NB4 (cell line): Measurements from ENCODE around the gene CD7.

Experiments used
- CTCF ChIP-seq: IDR thresholded peaks from one replicate; pipeline ENCODE4 v1.5.1; 2012; ENCODE audit warnings: low read depth, low read length
- MAX ChIP-seq: IDR thresholded peaks from 2 replicates; pipeline ENCODE4 v1.6.1; 2011; ENCODE audit warnings: low read depth, low read length
- MYC ChIP-seq: IDR thresholded peaks from 2 replicates; pipeline ENCODE4 v1.6.1; 2011; ENCODE audit warnings: low read depth, low read length
- POLR2A ChIP-seq: IDR thresholded peaks from 2 replicates; pipeline ENCODE4 v1.6.1; 2011; ENCODE audit warnings: mild to moderate bottlenecking; ENCODE audit not compliant: insufficient read length; ENCODE audit errors: extremely low read depth

- TF ChIP-seq CTCF (no peak), POLR2A (no peak), MYC (no peak), MAX (no peak)
These were observed 17.2 kb downstream of the CD7 start for GRCh38 chr17:82300228-82300627.
